Liver (tissue), 9 donors: ENCODE measurements around the gene ZNF618. TPM values are rescaled to one million over a fixed set of nuclear protein-coding genes. Genes with fewer than 3 reads are reported as not detected.

Experiments
- DNase-seq: peaks from one replicate; pipeline ENCODE4 v3.0.0-alpha.2; 2017; ENCODE audit warnings: low spot score
- H3K27ac ChIP-seq, 2 donors: one replicate each; pipeline ENCODE4 v1.7.0; 2013; ENCODE audit warnings: inconsistent platforms in 2 of 2, low read length in 2 of 2, control low read depth in 1 of 2, low read depth in 1 of 2, mild to moderate bottlenecking in 1 of 2
- H3K27me3 ChIP-seq, 4 donors: one replicate each; pipeline versions ENCODE4 v1.6.1 to v1.7.0; 2013; ENCODE audit warnings: low read length in 3 of 4, inconsistent platforms in 1 of 4, mild to moderate bottlenecking in 1 of 4, moderate library complexity in 1 of 4; ENCODE audit not compliant: control insufficient read depth in 4 of 4, insufficient read depth in 4 of 4
- H3K36me3 ChIP-seq, 4 donors: one replicate each; pipeline versions ENCODE4 v1.6.1 to v1.7.0; 2013; ENCODE audit warnings: low read length in 3 of 4, mild to moderate bottlenecking in 3 of 4, low read depth in 1 of 4, moderate library complexity in 1 of 4; ENCODE audit not compliant: control insufficient read depth in 4 of 4, insufficient read depth in 3 of 4
- H3K4me1 ChIP-seq, 4 donors: one replicate each; pipeline versions ENCODE4 v1.6.1 to v1.7.0; 2013; ENCODE audit warnings: low read length in 3 of 4, mild to moderate bottlenecking in 3 of 4, moderate library complexity in 1 of 4; ENCODE audit not compliant: control insufficient read depth in 4 of 4, insufficient read depth in 4 of 4
- H3K4me3 ChIP-seq, 3 donors: one replicate each; pipeline versions ENCODE4 v1.6.1 to v1.7.0; 2013; ENCODE audit warnings: low read length in 3 of 3, control low read depth in 1 of 3, low read depth in 1 of 3, mild to moderate bottlenecking in 1 of 3
- H3K9ac ChIP-seq, 2 donors: one replicate each; pipeline ENCODE4 v1.7.0; 2013; ENCODE audit warnings: low read length in 2 of 2, mild to moderate bottlenecking in 2 of 2, moderate library complexity in 2 of 2, control low read depth in 1 of 2, low read depth in 1 of 2
- H3K9me3 ChIP-seq, 4 donors: one replicate each; pipeline versions ENCODE4 v1.6.1 to v1.7.0; 2013; ENCODE audit warnings: low read length in 3 of 4; ENCODE audit not compliant: control insufficient read depth in 4 of 4
- EGR1 ChIP-seq, 2 donors: IDR thresholded peaks; 2 replicates each; pipeline ENCODE4 v1.6.1; 2016 to 2018; ENCODE audit warnings: antibody characterized with exemption in 2 of 2, low read depth in 2 of 2
- FOXA2 ChIP-seq: IDR thresholded peaks from 2 replicates; pipeline ENCODE4 v1.6.1; 2016; ENCODE audit warnings: antibody characterized with exemption
- GABPA ChIP-seq, 2 donors: IDR thresholded peaks in 1 of 2; conservative IDR thresholded peaks in 1 of 2; 2 replicates each; pipeline ENCODE4 v1.6.1; 2016; ENCODE audit warnings: antibody characterized with exemption in 2 of 2, mild to moderate bottlenecking in 1 of 2, moderate library complexity in 1 of 2
- HNF4G ChIP-seq: IDR thresholded peaks from 2 replicates; pipeline ENCODE4 v1.6.1; 2016; ENCODE audit warnings: antibody characterized with exemption
- MAX ChIP-seq: IDR thresholded peaks from 2 replicates; pipeline ENCODE4 v1.6.1; 2016; ENCODE audit warnings: antibody characterized with exemption
- RAD21 ChIP-seq, 2 donors: IDR thresholded peaks; 2 replicates each; pipeline ENCODE4 v1.6.1; 2016; ENCODE audit warnings: antibody characterized with exemption in 2 of 2, mild to moderate bottlenecking in 2 of 2
- REST ChIP-seq: IDR thresholded peaks from 2 replicates; pipeline ENCODE4 v1.6.1; 2016; ENCODE audit warnings: antibody characterized with exemption, mild to moderate bottlenecking
- RXRA ChIP-seq, 2 donors: IDR thresholded peaks; 2 replicates each; pipeline ENCODE4 v1.6.1; 2017 to 2018; ENCODE audit warnings: antibody characterized with exemption in 2 of 2, mild to moderate bottlenecking in 1 of 2
- SP1 ChIP-seq: IDR thresholded peaks from 2 replicates; pipeline ENCODE4 v1.6.1; 2018; ENCODE audit warnings: antibody characterized with exemption, mild to moderate bottlenecking
- TAF1 ChIP-seq: conservative IDR thresholded peaks from 2 replicates; pipeline ENCODE4 v1.6.1; 2016; ENCODE audit warnings: antibody characterized with exemption, mild to moderate bottlenecking
- YY1 ChIP-seq: IDR thresholded peaks from 2 replicates; pipeline ENCODE4 v1.6.1; 2016; ENCODE audit warnings: antibody characterized with exemption, mild to moderate bottlenecking
- WGBS: extraction: QIAGEN DNeasy Blood & Tissue Kit; methylation state at CpG from one replicate; pipeline ENCODE4 v1.1.7; 2013; 5-methylcytosine and 5-hydroxymethylcytosine counted together
- polyA plus RNA-seq, 2 donors: library from polyadenylated mRNA; stranded (reverse) in 1 of 2; unstranded in 1 of 2; fragments of 200-250 nt in 1 of 2; fragments of >200 nt in 1 of 2; fragmentation: Nextera tagmentation in 1 of 2; extraction: Ambion mirVana in 1 of 2; gene quantifications; one replicate each; pipeline versions ENCODE4 v1.2.1 to v1.2.3, GENCODE V29; 2013 to 2015
- total RNA-seq, 2 donors: library from RNA; depleted of rRNA; stranded (reverse); fragments of >200 nt; gene quantifications; one replicate each; pipeline ENCODE4 v1.2.3, GENCODE V29; 2014
- donor health status: healthy.
- donor health status: healthy.
- donor health status: healthy.
- donor health status: healthy.
- donor health status: healthy.

The ZNF618 gene
- total and polyA plus RNA-seq, 4 donors: 2.2 to 6.5 (median 3.7) TPM

- DNase-seq: no peak
- Histone ChIP-seq H3K27ac (no peak overlapping the region), H3K27me3 (no peaks in the 10 kb centered on the region), H3K4me3 (no peak overlapping the region), H3K9me3 (no peaks in the 10 kb centered on the region), H3K9ac (no peak overlapping the region), H3K4me1 (peaks cover 2 to 8% (median 4%) of the 10 kb centered on the region in 4 donors), H3K36me3 (no peaks in the 10 kb centered on the region)
- TF ChIP-seq REST (no peak), MAX (no peak), YY1 (no peak), HNF4G (no peak)
- WGBS: 96% methylated on average over 14 of the region's 14 CpGs
Observed at GRCh38 chr9:113934167-113934828, 58.2 kb downstream of the ZNF618 start.

- Histone ChIP-seq H3K4me1 (peaks cover 0 to 4% (median under 1%) of the 10 kb centered on the region in 4 donors), H3K27me3 (no peaks in the 10 kb centered on the region), H3K9me3 (no peaks in the 10 kb centered on the region), H3K36me3 (no peaks in the 10 kb centered on the region), H3K27ac (no peak overlapping the region), H3K4me3 (no peak overlapping the region), H3K9ac (no peak overlapping the region)
- no peak for TF ChIP-seq RXRA (IDR thresholded peaks at IDR 0.05)
- TF ChIP-seq HNF4G: no peak
- no peak for TF ChIP-seq YY1
- TF ChIP-seq RAD21 (IDR thresholded peaks at IDR 0.05): no peak
- TF ChIP-seq SP1: no peak
- no peak for TF ChIP-seq REST
- TF ChIP-seq GABPA (IDR thresholded peaks at IDR 0.05 in 1 of 2, conservative IDR thresholded peaks at IDR 0.05 in 1 of 2): no peak
- no peak for TF ChIP-seq EGR1 (IDR thresholded peaks at IDR 0.05; ENCODE audit: low read depth in 2 of 2)
- no peak for TF ChIP-seq TAF1
- TF ChIP-seq MAX: no peak
- no peak for TF ChIP-seq FOXA2
- no peak for DNase-seq
- 96% methylated on average over 13 of the region's 13 CpGs for WGBS
Observed at GRCh38 chr9:113934829-113935676, 58.9 kb downstream of the ZNF618 start.
